Bronchial epithelial cell (primary cell): ENCODE measurements around the gene TOMT. TPM values are rescaled to one million over a fixed set of nuclear protein-coding genes. Genes with fewer than 3 reads are reported as not detected.

Experiments used
- DNase-seq: peaks from one replicate; pipeline ENCODE4 v3.0.0-alpha.2; 2010; ENCODE audit warnings: low read depth
- FAIRE-seq: peaks from 2 replicates; lab custom pipeline; 2011; peaks lifted over from hg19 to GRCh38; lab: Jason Lieb, UNC
- H3K27me3 ChIP-seq: 2 replicates; pipeline ENCODE4 v1.5.1; 2011; ENCODE audit warnings: low read length; ENCODE audit not compliant: control insufficient read depth, insufficient read depth
- H3K36me3 ChIP-seq: 2 replicates; pipeline ENCODE4 v1.5.1; 2011; ENCODE audit warnings: low read length; ENCODE audit not compliant: control insufficient read depth, insufficient read depth
- H3K4me3 ChIP-seq: 2 replicates; pipeline ENCODE4 v1.5.1; 2011; ENCODE audit warnings: mild to moderate bottlenecking, low read depth, low read length, control low read depth
- CTCF ChIP-seq: IDR thresholded peaks from 2 replicates; pipeline ENCODE4 v1.5.1; 2011; ENCODE audit warnings: mild to moderate bottlenecking, moderate library complexity, low read length, control low read depth, inconsistent platforms; ENCODE audit not compliant: insufficient read depth, severe bottlenecking
- total RNA-seq: library from RNA; depleted of rRNA; stranded (reverse); fragments of >200 nt; gene quantifications from 2 replicates; pipeline ENCODE4 v1.2.1, GENCODE V29; 2014

TOMT gene
- total RNA-seq, 1 donor from 2014 or later, result not detected

- Histone ChIP-seq H3K36me3 (peaks cover 13% of the 10 kb centered on the region), H3K27me3 (no peaks in the 10 kb centered on the region), H3K4me3 (no peak overlapping the region)
- TF ChIP-seq CTCF, result no peak
- no peak for DNase-seq
- FAIRE-seq, result no peak
Observed at GRCh38 chr11:72088076-72088808, 17.5 kb upstream of the TOMT start.

- H3K36me3 ChIP-seq, result peaks cover 14% of the 10 kb centered on the region
- peak; percentile 80 for TF ChIP-seq CTCF
- FAIRE-seq, result no peak
- H3K4me3 ChIP-seq, result no peak overlapping the region
- DNase-seq, result peak; percentile 56
- no peaks in the 10 kb centered on the region for H3K27me3 ChIP-seq
Observed at GRCh38 chr11:72091292-72091691, 14.4 kb upstream of the TOMT start.

GRCh38 chr11:72098741-72099140 is 7.0 kb upstream of the TOMT start:
- no peaks in the 10 kb centered on the region for H3K27me3 ChIP-seq
- DNase-seq, result no peak
- TF ChIP-seq CTCF, result no peak
- FAIRE-seq, result no peak
- H3K4me3 ChIP-seq, result no peak overlapping the region
- H3K36me3 ChIP-seq, result peaks cover 34% of the 10 kb centered on the region

DNA sequence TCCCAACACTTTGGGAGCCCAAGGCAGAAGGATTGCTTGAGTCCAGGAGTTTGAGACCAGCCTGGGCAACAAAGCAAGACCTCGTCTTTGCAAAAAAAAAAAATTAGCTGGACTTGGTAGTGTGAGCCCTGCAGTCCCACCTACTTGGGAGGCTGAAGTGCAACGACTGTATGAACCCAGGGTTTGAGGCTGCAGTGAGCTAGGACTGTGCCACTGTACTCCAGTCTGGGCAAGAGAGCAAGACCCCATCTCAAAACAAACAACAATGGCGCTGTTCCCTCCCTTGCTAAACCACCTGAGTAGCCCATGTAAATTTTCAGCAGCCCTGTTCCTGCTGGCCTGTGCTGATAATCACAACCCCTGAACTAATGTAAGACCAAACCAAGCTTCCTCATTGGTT is 5.7 kb upstream of the TOMT start:
- peaks cover 32% of the 10 kb centered on the region for H3K36me3 ChIP-seq
- TF ChIP-seq CTCF, result no peak
- H3K4me3 ChIP-seq, result no peak overlapping the region

GRCh38 chr11:72100462-72100861 is 5.3 kb upstream of the TOMT start:
- no peak for FAIRE-seq
- TF ChIP-seq CTCF, result no peak
- Histone ChIP-seq H3K36me3 (peaks cover 30% of the 10 kb centered on the region), H3K4me3 (no peak overlapping the region), H3K27me3 (no peaks in the 10 kb centered on the region)
- no peak for DNase-seq

More for the DNA sequence above, 5.7 kb upstream of the TOMT start:
- FAIRE-seq (no peak), DNase-seq (no peak)
- no peaks in the 10 kb centered on the region for H3K27me3 ChIP-seq

GRCh38 chr11:72102162-72102561 is 3.6 kb upstream of the TOMT start:
- no peaks in the 10 kb centered on the region for H3K27me3 ChIP-seq
- DNase-seq, result no peak
- FAIRE-seq, result no peak
- H3K36me3 ChIP-seq, result peaks cover 29% of the 10 kb centered on the region
- TF ChIP-seq CTCF, result no peak
- peak overlapping the region; percentile 70 for H3K4me3 ChIP-seq
